NT2/D1 (cell line): ENCODE results near the gene PKMYT1.

Experiments used
- SUZ12 ChIP-seq: IDR thresholded peaks from 2 replicates; pipeline ENCODE4 v1.6.1; 2011; ENCODE audit not compliant: insufficient read length, insufficient read depth; ENCODE audit errors: extremely low read depth
- YY1 ChIP-seq: IDR thresholded peaks from 2 replicates; pipeline ENCODE4 v1.6.1; 2011; ENCODE audit not compliant: insufficient read length, insufficient read depth
- ZNF274 ChIP-seq: IDR thresholded peaks from 2 replicates; pipeline ENCODE4 v1.6.1; 2011; ENCODE audit warnings: mild to moderate bottlenecking, low read depth, low read length

DNA sequence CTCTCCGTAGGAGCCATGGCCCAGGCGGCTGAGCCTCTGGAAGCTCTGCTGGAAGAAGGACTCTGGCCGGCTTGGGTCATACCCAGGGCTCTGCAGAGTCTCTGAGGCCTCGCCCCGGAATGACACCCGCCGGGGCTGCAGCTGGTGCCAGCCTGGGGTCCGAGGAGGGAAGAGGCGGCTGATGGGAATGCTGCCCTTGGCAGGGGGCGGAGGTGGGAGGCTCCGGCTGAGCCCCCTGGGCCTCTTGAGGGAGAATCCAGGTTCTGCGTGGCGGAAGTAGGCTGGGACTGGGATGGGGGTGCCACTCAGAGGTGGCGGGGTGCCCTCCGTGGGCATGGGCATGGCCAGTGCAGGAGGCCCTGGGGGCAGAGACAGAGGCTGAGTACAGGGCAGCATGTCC is 3.6 kb downstream of the PKMYT1 start:
- TF ChIP-seq YY1 (no peak), SUZ12 (no peak), ZNF274 (no peak)
